Right lobe of liver (tissue), 4 donors: Measurements from ENCODE around the gene EDN1.

Experiments
- CTCF ChIP-seq, 4 donors: fragments of 200-600 bp in 3 of 4; fragments of 450-650 bp in 1 of 4; IDR thresholded peaks; one replicate each; pipeline versions ENCODE4 v1.5.1 to v1.8.0; 2016 to 2022; ENCODE audit warnings: antibody characterized with exemption in 4 of 4, mild to moderate bottlenecking in 2 of 4
- POLR2A ChIP-seq: fragments of 450-650 bp; IDR thresholded peaks from one replicate; pipeline ENCODE4 v1.6.1; 2017; ENCODE audit warnings: antibody characterized with exemption, mild to moderate bottlenecking
- donor health status: DM: no; HTN: no; CAD: no.
- donor health status: DM: no; HTN: no; CAD: no.
- donor health status: DM: no; HTN: yes; CAD: no.

GRCh38 chr6:12288914-12289313 lies 1.2 kb upstream of the EDN1 start:
- TF ChIP-seq POLR2A, result no peak
- no peak for TF ChIP-seq CTCF (IDR thresholded peaks at IDR 0.05)
